ENCODE data around the gene INMT.

INMT gene

DNA sequence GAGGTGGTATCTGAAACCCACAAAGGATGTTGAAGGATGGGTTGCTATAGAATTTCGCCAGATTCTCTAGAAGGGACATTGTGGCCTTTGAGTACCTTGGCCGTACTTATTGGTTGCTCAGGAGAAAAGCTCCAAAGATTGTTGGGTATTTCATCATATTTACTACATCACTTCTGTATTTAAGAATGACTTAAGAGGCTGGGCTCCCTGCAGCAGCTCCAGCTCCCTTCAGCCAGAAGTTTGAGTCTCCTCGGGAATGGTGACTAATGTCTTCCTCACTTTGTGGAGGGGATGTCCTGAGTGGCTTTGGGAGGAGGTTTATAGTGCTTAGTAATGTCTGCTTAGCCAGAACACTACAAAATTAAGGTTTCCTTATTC is 37.4 kb downstream of the INMT start:
- peaks cover 3% of the 10 kb centered on the region for H3K79me1 ChIP-seq (ENCODE audit: low read length)
- no peak overlapping the region for H3K27ac ChIP-seq (ENCODE audit: low read depth, low read length)

DNA sequence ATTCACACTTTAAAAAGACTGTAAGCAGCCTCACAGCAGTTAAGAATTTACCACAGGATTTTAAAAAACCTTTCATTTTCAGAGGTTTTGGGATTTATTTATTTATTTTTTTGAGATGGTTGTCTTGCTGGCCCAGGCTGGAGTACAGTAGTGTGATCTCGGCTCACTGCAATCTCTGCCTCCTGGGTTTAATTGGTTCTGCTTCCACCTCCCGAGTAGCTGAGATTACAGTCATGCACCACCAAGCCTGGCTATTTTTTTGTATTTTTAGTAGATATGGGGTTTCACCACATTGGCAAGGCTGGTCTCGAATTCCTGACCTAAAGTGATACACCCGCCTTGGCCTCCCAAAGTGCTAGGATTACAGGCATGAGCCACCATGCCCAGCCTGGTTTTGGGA is 38.4 kb downstream of the INMT start:
- H4K12ac ChIP-seq (ENCODE audit: low read depth, low read length), result no peak overlapping the region
- H2AK5ac ChIP-seq (ENCODE audit: low read length), result no peak overlapping the region
- no peak overlapping the region for H2BK5ac ChIP-seq (ENCODE audit: low read depth, low read length, poor library complexity)
- peaks cover 11 to 12% of the 10 kb centered on the region in 2 experiments for H3K36me3 ChIP-seq (ENCODE audit: control insufficient read depth in 1 of 2, insufficient read depth in 2 of 2, low read length in 2 of 2)
- no peak overlapping the region for H3K23ac ChIP-seq (ENCODE audit: low read length)
- peaks cover 12% of the 10 kb centered on the region for H3K79me1 ChIP-seq (ENCODE audit: low read length)
- H2BK120ac ChIP-seq (ENCODE audit: insufficient read depth, low read length, poor library complexity), result no peak overlapping the region
- H4K8ac ChIP-seq (ENCODE audit: low read depth, low read length), result no peak overlapping the region
- no peak overlapping the region for H3K4ac ChIP-seq (ENCODE audit: low read depth, low read length)
- H2BK12ac ChIP-seq (ENCODE audit: low read length), result no peak overlapping the region
- H3K27ac ChIP-seq (ENCODE audit: low read depth, low read length), result no peak overlapping the region
- no peak overlapping the region for H3K4me3 ChIP-seq (ENCODE audit: low read depth, low read length)
- no peak overlapping the region for H3K18ac ChIP-seq (ENCODE audit: low read length)
- H3K27me3 ChIP-seq (ENCODE audit: insufficient read depth, low read length), result no peaks in the 10 kb centered on the region
- no peak for DNase-seq
- no peaks in the 10 kb centered on the region for H3K9me3 ChIP-seq (ENCODE audit: insufficient read depth, low read depth, low read length)
- no CpG with 5 or more reads among the region's 4 CpGs for WGBS (ENCODE audit: extremely low coverage, insufficient coverage, insufficient read length)
- peaks cover 9 to 12% of the 10 kb centered on the region in 2 experiments for H3K4me1 ChIP-seq (ENCODE audit: control insufficient read depth in 1 of 2, insufficient read depth in 2 of 2, low read length in 2 of 2)
- no peak overlapping the region for H3K14ac ChIP-seq (ENCODE audit: low read length)
- H4K91ac ChIP-seq (ENCODE audit: low read depth, low read length), result no peak overlapping the region
- no peak overlapping the region for H3K4me2 ChIP-seq (ENCODE audit: low read length)
- no peak overlapping the region for H2AFZ ChIP-seq (ENCODE audit: insufficient read depth, low read length, poor library complexity)
- no peaks in the 10 kb centered on the region for H3K79me2 ChIP-seq (ENCODE audit: control insufficient read depth, insufficient read depth, low read length, poor library complexity)
- H3K9ac ChIP-seq (ENCODE audit: low read length), result no peak overlapping the region

More for the DNA sequence above, 37.4 kb downstream of the INMT start:
- H3K18ac ChIP-seq (ENCODE audit: low read length), result no peak overlapping the region
- H2BK12ac ChIP-seq (ENCODE audit: low read length), result no peak overlapping the region
- peaks cover 0 to 2% of the 10 kb centered on the region in 2 experiments for H3K4me1 ChIP-seq (ENCODE audit: control insufficient read depth in 1 of 2, insufficient read depth in 2 of 2, low read length in 2 of 2)
- H3K4me3 ChIP-seq (ENCODE audit: low read depth, low read length), result no peak overlapping the region
- peaks cover 15 to 16% of the 10 kb centered on the region in 2 experiments for H3K36me3 ChIP-seq (ENCODE audit: control insufficient read depth in 1 of 2, insufficient read depth in 2 of 2, low read length in 2 of 2)
- no peak for DNase-seq
- no peak overlapping the region for H3K14ac ChIP-seq (ENCODE audit: low read length)
- no peak overlapping the region for H4K8ac ChIP-seq (ENCODE audit: low read depth, low read length)
- no peaks in the 10 kb centered on the region for H3K27me3 ChIP-seq (ENCODE audit: insufficient read depth, low read length)
- H2BK5ac ChIP-seq (ENCODE audit: low read depth, low read length, poor library complexity), result no peak overlapping the region
- H2AFZ ChIP-seq (ENCODE audit: insufficient read depth, low read length, poor library complexity), result no peak overlapping the region
- H3K4me2 ChIP-seq (ENCODE audit: low read length), result no peak overlapping the region
- no peak overlapping the region for H4K12ac ChIP-seq (ENCODE audit: low read depth, low read length)
- H3K9me3 ChIP-seq (ENCODE audit: insufficient read depth, low read depth, low read length), result no peaks in the 10 kb centered on the region
- no CpG with 5 or more reads among the region's 3 CpGs for WGBS (ENCODE audit: extremely low coverage, insufficient coverage, insufficient read length)
- H2AK5ac ChIP-seq (ENCODE audit: low read length), result no peak overlapping the region
- no peak overlapping the region for H4K91ac ChIP-seq (ENCODE audit: low read depth, low read length)
- no peak overlapping the region for H2BK120ac ChIP-seq (ENCODE audit: insufficient read depth, low read length, poor library complexity)
- H3K23ac ChIP-seq (ENCODE audit: low read length), result no peak overlapping the region
- no peaks in the 10 kb centered on the region for H3K79me2 ChIP-seq (ENCODE audit: control insufficient read depth, insufficient read depth, low read length, poor library complexity)
- no peak overlapping the region for H3K4ac ChIP-seq (ENCODE audit: low read depth, low read length)
- no peak overlapping the region for H3K9ac ChIP-seq (ENCODE audit: low read length)

GRCh38 chr7:30791114-30791513 is 39.2 kb downstream of the INMT start:
- Histone ChIP-seq H3K9ac (ENCODE audit: low read length) (no peak overlapping the region), H3K14ac (ENCODE audit: low read length) (no peak overlapping the region), H4K91ac (ENCODE audit: low read depth, low read length) (no peak overlapping the region), H3K23ac (ENCODE audit: low read length) (no peak overlapping the region), H2AK5ac (ENCODE audit: low read length) (no peak overlapping the region), H3K4me2 (ENCODE audit: low read length) (no peak overlapping the region), H3K79me1 (ENCODE audit: low read length) (peaks cover 16% of the 10 kb centered on the region), H3K4me1 (ENCODE audit: control insufficient read depth in 1 of 2, insufficient read depth in 2 of 2, low read length in 2 of 2) (peaks cover 14 to 17% of the 10 kb centered on the region in 2 experiments), H3K4ac (ENCODE audit: low read depth, low read length) (no peak overlapping the region), H3K9me3 (ENCODE audit: insufficient read depth, low read depth, low read length) (no peaks in the 10 kb centered on the region), H4K12ac (ENCODE audit: low read depth, low read length) (no peak overlapping the region), H4K8ac (ENCODE audit: low read depth, low read length) (no peak overlapping the region), H2BK120ac (ENCODE audit: insufficient read depth, low read length, poor library complexity) (no peak overlapping the region), H3K27me3 (ENCODE audit: insufficient read depth, low read length) (no peaks in the 10 kb centered on the region), H3K18ac (ENCODE audit: low read length) (no peak overlapping the region), H3K36me3 (ENCODE audit: control insufficient read depth in 1 of 2, insufficient read depth in 2 of 2, low read length in 2 of 2) (peaks cover 6 to 8% of the 10 kb centered on the region in 2 experiments), H3K79me2 (ENCODE audit: control insufficient read depth, insufficient read depth, low read length, poor library complexity) (no peaks in the 10 kb centered on the region), H3K4me3 (ENCODE audit: low read depth, low read length) (no peak overlapping the region), H2BK12ac (ENCODE audit: low read length) (no peak overlapping the region), H2AFZ (ENCODE audit: insufficient read depth, low read length, poor library complexity) (no peak overlapping the region), H2BK5ac (ENCODE audit: low read depth, low read length, poor library complexity) (no peak overlapping the region), H3K27ac (ENCODE audit: low read depth, low read length) (no peak overlapping the region)
- no CpG with 5 or more reads among the region's 10 CpGs for WGBS (ENCODE audit: extremely low coverage, insufficient coverage, insufficient read length)
- no peak for DNase-seq

DNA sequence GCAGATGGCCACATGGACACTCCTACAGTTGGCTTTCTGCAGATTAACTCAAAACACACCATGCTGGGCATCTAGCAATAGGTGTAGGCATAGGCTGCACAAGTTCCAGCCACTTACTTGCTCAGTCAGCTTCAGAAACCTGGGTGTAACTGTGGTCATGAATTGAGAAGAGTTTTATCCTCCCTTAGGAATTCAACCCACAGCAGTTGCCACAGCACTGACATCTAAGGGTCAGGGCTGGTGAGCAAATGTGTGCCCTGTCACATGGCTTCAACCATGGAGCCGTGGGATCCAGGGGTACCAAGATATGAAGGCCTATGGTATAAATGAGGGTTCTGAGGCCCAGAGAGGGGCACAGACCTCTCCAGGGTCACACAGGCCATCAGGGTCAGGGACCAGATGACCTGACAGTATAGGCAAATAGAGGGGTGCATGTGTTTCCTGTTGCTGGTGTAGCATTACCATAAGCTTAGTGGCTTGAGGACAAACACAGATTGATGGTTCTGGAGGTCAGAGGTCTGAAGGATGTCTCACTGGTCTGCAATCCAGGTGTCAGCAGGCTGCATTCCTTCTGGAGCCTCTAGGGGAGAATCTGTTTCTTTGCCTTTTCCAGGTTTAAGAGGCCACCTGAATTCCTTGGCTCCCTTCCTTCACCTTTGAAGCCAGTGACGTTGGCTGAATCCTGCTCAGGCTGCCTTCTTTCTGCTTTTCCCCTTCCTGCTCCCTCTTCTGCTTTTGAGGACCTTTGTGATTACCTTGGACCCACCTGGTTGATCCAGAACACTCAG is 43.4 kb downstream of the INMT start:
- Histone ChIP-seq H2BK120ac (ENCODE audit: insufficient read depth, low read length, poor library complexity) (peak overlapping the region; percentile 62), H3K4me1 (ENCODE audit: control insufficient read depth in 1 of 2, insufficient read depth in 2 of 2, low read length in 2 of 2) (peaks cover 38 to 46% of the 10 kb centered on the region in 2 experiments), H2BK12ac (ENCODE audit: low read length) (peak overlapping the region; percentile 82), H2BK5ac (ENCODE audit: low read depth, low read length, poor library complexity) (peak overlapping the region; percentile 93), H3K4me2 (ENCODE audit: low read length) (peak overlapping the region; percentile 30), H3K36me3 (ENCODE audit: control insufficient read depth in 1 of 2, insufficient read depth in 2 of 2, low read length in 2 of 2) (peaks cover 2 to 8% of the 10 kb centered on the region in 2 experiments), H3K9ac (ENCODE audit: low read length) (no peak overlapping the region), H3K4me3 (ENCODE audit: low read depth, low read length) (no peak overlapping the region), H2AK5ac (ENCODE audit: low read length) (peak overlapping the region; percentile 34), H3K14ac (ENCODE audit: low read length) (peak overlapping the region; percentile 36), H3K18ac (ENCODE audit: low read length) (peak overlapping the region; percentile 37), H3K79me1 (ENCODE audit: low read length) (peaks cover 29% of the 10 kb centered on the region), H3K27me3 (ENCODE audit: insufficient read depth, low read length) (no peaks in the 10 kb centered on the region), H3K27ac (ENCODE audit: low read depth, low read length) (peak overlapping the region; percentile 82), H3K4ac (ENCODE audit: low read depth, low read length) (peak overlapping the region; percentile 11), H2AFZ (ENCODE audit: insufficient read depth, low read length, poor library complexity) (no peak overlapping the region), H4K91ac (ENCODE audit: low read depth, low read length) (peak overlapping the region; percentile 96), H3K23ac (ENCODE audit: low read length) (no peak overlapping the region), H3K9me3 (ENCODE audit: insufficient read depth, low read depth, low read length) (no peaks in the 10 kb centered on the region), H4K8ac (ENCODE audit: low read depth, low read length) (peak overlapping the region; percentile 20), H4K12ac (ENCODE audit: low read depth, low read length) (no peak overlapping the region), H3K79me2 (ENCODE audit: control insufficient read depth, insufficient read depth, low read length, poor library complexity) (peaks cover 1% of the 10 kb centered on the region)
- WGBS (ENCODE audit: extremely low coverage, insufficient coverage, insufficient read length), result no CpG with 5 or more reads among the region's 2 CpGs
- peak; percentile 33 to 56 for DNase-seq

Measured in trophoblast cell (in vitro differentiated cells and primary cell).